HPDE6-E6E7 (cell line): ENCODE results near the gene CACFD1.
A peak's percentile ranks its signal among the peaks of the same experiment; 100 is the strongest.

Experiments
- DNase-seq: peaks from one replicate; pipeline ENCODE4 v3.0.0; 2011; ENCODE audit warnings: missing footprints; ENCODE audit errors: extremely low spot score

CACFD1 gene

DNA sequence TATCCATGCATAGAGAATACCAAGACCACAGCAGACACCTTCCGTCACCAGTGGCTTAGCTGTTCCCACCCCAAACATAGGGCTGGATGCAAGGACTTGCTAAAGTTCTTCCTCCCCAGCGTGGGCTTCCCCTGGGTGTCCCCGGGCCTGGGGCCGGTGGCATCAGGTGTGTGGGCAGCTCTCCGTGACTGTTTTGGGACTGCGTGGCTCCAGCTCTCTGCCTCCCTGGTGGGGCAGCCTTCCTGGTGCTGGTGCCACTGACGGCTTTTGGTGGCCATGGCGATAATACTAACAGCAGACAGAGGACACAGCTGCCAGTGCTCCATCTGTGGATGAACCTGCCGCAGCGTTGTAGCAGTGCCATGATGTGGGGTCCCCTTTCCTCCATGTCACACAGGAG lies 4.9 kb downstream of the CACFD1 start:
- no peak for DNase-seq

DNA sequence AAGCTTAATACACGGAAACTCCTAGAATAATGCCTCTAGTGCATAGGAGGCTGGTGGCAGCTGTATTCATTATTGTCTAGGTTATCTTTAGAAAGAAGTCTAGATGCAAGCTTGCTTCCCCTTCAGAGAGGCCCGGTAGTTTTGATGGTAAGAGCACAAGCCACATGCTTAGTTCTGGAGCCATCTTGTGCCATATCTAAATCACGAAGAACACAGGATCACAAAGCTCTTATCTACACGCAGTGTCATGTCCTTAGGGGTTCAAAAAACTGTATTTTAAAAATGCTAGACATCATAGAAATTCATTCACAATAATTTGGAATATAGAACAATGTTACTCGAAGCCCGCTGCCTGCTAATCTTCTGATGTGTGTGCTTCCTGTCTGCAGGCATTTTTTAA lies 6.2 kb downstream of the CACFD1 start:
- DNase-seq = no peak

DNA sequence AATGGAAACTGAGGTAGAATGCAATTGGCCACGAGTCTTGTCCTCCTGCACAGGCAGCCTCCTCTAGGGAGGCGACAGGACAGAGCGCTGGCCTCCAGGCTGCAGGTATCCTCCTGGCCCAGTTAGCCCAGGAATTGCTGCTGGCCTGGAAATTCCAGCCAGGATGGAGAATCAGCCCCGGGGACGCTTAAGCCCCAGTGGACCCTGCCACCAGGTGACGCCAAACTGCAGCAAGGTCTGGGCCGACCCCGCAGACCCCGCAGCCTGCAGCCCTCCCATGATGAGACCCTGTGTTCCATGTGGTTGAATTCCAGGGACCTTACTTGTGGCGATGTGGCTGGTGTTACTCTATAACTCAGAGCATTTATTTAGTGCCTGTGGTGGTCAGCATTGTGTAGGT lies 7.3 kb downstream of the CACFD1 start:
- DNase-seq = no peak

DNA sequence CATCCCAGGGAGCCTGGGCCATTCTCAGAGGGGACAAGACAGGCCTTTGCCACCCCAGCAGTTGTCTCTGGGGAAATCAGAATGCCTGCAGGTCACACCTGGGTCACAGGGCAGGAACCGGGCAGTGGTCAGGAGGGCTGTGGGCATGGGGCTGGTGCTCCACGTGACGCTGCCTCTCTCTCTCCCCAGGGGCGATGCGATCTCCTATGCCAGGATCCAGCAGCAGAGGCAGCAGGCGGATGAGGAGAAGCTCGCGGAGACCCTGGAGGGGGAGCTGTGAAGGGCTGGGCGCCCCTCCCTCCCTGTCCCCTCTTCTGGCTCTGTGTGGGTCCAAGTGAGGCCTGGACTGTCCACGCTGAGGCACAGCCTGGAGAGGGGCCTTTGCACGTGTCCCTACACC lies 8.6 kb downstream of the CACFD1 start:
- no peak for DNase-seq

DNA sequence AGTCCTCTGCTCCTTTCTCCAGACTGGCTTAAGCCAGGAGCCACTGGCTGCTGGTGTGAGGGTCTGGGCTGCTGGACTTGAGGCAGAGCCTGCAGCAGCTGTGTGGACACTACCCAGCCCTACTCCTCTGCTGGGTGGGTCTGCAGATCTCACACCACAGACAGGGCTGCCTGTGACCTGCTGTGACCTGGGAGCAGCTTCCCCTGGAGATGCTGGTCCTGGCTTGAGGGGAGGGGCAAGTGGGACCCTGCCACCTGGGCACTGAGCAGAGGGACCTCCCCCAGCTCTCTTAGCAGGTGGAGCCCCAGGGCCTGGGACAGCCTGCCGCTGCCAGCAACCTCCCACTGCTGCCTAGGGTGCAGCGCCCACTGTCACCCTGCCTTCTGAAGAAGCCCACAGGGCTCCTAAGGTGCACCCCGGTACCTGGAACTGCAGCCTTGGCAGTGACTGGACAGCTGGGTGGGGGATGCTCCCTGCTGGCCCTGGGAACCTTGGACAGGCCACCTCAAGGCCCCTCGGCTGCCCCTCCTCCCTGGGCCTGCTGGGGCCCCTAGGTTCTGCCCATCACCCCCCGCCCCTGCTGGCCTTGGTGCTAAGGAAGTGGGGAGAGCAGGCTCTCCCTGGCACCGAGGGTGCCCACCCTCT lies 9.1 kb downstream of the CACFD1 start:
- no peak for DNase-seq

DNA sequence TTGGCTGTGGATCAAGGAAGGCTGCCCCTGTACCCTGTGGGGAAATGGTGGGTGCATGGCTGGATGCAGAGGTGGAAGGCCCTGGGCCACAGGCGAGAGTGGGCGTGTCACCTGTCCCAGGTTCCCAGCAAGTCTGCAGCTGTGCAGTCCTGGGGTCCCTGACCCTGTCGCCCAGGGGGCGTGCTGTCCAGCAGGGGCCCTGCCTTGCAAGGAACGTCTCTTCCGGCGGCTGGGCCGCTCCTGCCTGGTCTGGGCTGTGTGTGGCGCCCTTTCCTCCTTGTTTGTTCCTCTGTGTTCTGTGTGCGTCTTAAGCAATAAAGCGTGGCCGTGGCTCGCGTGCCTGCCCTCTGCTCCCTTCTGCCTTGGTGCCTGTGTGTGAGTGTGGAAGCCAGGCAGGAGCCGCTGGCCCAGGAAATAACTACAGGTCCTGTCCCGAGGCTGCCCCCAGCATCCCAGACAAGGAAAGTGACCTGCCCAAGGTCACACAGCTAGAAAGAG lies 10.7 kb downstream of the CACFD1 start:
- no peak for DNase-seq

DNA sequence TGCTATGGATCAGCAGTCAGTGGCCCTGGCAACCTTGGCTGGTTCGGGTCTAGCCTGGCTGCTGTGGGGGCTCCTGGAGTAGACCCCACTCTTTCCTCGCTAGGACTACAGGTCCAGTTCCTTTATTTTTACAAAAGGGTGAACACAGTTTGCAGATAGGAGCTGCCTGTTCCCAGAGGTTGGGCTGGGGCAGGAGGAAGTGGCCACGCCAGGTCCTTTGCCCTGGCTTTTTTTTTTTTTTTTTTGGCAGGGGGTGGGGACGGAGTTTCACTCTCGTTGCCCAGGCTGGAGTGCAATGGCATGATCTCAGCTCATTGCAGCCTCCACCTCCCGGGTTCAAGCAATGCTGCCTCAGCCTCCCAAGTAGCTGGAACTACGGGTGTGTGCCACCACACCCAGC lies 11.2 kb downstream of the CACFD1 start:
- DNase-seq = no peak

DNA sequence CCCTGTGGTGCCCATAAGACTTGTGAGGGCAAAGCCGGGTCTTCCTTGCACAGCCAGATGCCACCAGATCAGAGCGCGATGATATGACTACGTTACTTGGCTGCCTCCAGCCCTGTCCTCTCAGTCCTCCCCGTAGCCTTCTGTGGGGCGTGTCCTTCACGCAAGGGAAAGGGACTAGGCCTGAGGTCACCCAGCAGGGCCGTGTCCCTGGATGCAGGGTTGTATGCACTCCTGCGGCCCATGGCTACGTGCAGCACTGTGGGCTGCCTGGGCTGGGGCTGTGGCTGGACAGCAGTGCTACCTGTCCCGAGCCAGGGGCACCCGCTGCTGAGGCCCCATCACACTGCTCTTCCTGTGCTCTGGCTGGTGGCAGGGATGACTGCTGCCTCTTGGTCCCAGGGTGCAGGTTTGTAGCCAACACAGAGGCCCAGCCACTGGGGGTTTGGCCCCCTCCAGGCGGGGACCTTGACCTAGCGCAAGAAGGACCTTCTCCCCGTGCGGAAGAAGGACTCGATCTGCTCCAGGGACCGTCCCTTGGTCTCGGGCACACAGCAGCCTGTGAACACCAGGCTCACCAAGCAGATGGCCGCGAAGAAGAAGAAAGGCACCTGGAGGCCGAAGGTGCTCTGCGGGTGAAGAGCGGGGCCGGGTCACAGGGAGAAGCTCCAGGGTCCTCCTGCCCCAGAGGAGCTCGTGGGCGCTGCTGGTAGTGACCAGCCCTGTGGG lies 11.9 kb downstream of the CACFD1 start:
- no peak for DNase-seq

DNA sequence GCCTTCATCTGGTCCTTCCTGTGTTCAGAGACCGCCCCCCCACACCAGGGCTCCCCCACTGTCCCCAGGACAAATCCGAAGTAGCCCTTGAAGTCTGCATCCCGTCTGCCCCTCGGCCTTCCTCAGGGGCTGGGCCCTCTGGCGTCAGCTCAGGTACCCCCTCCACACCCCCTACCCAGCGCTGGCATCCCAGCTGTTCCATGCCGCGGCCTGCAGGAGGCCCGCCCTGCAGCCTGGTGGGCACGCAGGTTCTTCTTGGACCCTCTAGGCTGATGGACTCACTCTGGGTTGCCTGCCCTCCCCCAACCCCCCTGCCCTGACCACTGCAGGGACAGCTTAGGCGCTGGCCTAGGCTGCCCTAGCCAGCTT lies 12.5 kb downstream of the CACFD1 start:
- no peak for DNase-seq

DNA sequence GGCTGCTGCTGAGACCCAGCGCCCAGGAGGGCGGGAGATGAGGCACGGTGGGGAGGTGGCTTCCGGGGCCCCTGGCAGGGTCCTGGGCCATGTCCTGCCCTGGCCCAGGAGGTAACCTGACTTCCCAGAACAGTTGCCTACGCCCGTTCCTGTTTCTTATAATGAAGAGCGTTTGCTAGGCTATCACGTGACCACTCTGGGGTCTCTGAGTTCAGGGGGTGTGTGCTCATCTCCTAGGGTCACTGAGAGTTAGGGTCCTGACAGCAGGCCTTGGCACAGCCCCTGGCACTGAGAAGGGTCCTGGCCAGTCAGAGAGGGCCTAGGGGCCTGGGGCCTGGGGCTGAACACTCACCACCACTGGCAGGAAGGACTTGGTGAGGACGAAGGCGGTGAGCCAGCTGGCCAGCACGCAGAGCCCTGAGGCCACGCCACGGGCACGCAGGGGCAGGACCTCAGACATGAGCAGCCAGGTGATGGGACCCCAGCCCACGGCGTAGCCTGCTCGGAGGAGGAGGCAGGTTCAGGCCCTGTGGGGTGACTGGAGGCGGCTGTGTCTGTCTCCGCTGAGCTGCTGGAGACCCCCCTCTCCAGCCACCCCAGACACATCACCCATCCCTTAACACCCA lies 13.1 kb downstream of the CACFD1 start:
- DNase-seq = no peak

DNA sequence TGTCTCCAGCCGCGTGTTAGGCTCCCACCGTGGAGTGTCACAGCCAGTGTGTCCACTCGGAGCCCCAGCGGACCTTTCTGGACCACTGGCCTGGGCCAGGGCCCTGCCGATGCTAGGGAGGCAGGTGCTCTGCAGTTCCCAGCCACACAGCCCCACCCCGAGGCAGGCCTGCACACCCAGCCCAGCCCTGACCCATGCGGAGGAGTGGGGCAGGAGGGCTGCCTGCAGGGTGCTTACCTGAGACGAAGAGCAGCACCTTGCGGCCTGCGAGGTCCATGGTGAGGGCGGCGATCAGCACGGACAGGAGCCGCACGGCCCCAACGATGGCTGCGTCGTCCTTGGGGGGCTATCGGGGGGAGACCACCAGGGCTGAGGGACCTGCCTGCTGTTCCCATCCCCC lies 14.0 kb downstream of the CACFD1 start:
- no peak for DNase-seq

DNA sequence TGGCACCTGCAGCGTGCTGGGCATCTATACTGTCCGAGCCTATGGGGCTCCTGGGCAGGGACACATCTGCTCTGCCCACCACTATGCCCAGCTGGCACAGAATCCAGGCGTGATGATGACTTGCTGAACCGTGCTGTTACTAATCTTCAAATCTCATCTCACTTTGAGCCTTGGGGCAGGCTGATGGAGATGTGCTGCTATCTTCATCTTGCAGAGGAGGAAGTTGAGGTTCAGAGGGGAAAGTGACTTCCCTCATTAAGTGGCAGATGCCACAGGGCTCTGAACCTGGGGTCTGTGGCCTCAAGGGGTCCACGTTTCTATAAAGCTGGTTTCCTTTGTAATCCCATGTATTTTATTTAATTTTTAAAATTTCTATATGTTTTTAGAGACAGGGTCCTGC lies 14.4 kb downstream of the CACFD1 start:
- no peak for DNase-seq

DNA sequence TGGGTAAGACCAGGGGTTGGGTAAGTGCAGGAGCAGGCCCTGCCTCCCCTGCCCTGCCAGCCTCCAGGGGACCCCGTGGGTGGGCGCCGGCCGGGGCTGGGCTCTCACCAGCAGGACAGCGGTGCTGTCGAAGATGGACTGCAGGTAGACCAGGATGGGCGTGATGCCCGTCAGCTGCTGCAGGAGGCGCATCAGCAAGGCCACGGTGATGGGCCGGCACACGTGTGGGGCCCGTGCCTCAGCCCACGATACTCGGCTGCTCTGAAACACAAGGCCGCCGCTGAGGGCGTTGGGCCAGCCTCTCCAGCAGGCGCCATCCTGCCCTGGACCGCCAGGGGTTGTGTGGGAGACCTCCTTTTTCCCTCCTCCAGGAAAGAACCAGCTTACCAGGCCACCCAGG lies 15.1 kb downstream of the CACFD1 start:
- no peak for DNase-seq

DNA sequence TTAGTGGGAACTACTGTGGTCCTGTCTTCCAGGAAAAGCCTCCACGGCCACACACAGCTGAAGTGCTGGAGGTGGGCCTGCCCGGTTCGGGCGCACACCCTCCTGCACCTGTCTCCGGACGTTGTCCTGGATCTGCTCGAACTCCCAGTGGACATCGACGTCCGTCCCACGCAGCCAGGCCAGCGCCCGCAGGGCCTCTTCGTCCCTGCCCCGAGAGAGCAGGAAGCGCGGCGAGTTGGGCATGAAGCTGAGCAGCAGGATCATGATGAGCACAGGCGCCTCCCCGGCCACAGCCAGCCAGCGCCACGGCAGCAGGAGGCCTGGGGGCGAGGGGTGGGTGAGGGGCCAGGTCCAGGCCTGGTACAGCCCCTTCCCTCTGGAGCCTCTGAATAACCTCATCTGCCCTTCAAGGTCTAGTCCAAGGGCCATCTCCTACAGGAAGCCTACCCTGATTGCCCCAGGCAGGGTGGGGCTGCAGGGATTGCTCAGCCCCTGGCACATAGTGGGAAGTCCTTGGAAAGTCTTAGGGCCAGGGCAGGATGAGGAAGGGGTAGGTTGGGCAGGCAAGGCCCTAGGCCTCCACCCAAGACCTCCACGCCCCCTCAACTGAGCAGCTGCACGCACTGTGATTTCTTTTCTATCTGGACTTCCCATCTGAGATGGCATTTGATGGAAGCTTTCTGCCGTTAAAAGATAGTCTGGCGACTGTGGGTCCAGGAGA lies 15.7 kb downstream of the CACFD1 start:
- DNase-seq = no peak

DNA sequence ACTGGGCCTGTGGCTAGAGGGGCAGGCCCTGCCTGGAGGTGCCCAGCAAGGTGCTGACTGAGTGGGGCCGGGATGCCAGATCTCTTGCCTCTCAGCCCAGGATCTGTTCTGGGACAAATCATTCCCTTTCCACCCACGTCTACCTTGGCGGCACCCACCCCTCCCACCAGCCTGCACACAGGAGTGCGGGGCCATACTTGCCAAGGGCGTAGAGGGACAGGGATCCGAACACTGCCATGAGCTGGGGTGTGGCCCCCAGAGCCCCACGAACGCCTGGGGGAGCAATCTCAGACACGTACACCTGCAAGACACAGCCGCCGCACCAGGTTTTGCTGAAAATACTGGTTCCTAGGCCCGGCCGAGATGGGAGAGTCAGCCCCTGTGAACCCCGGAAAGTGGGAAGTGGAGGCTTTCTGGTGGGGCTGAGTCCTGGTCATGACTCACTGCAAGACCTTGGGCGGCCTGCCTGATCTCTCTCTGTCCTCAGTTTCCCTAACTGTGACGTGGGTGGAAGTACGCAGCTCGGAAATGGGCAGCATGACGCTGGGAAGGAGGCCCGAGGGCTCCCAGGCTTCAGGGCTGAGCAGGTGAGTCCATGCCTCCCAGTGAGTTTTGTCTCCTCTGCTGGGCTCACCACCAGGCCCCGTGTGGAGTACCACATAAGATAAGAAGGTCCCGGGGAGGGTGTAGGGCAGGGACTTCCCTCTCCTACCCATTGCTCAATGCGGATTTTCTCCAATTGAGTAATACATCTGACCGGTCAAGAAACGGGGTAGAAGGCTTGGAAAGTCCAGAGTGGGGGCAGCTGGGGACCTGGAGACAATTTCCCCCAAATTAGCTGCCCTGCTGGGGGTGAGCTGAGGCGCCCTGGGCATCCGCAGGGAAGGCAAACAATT lies 16.5 kb downstream of the CACFD1 start:
- DNase-seq = no peak

DNA sequence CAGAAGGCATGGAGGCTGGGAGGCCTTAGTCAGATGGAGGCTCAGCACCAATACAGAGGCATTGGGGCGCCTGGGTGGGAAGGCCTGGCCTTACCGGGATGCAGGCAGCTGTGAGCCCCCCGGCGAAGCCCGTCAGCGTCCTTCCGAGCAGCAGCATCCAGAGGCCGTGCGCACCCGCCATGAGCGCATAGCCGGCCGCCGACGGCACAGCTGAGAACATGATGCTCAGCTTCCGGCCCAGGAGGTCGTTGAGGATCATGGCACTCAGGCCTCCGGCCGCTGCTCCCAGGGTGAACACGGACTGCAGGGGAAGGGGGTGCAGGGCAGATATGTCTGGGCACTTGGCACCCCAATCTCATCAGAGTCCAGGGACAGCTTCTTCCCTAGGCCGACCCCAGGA lies 17.2 kb downstream of the CACFD1 start:
- no peak for DNase-seq

DNA sequence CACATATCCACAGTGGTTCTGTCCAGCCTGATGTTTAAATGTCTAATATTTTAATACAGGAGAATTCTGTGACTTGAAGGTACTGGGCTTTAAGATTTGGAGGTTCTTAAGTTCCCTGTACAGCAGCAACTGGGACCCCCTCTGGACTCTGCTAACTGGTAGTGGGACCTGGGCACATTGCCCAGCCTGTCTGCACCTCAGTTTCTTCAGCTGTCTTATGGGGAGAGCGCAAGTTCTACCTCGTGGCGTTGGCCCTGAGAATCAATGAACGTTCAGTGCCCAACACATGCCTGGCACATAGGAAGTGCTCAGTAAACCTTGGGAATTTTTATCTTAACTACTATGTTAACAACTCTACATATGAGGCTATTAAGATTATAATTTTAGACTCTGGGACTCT lies 17.7 kb downstream of the CACFD1 start:
- DNase-seq = no peak

DNA sequence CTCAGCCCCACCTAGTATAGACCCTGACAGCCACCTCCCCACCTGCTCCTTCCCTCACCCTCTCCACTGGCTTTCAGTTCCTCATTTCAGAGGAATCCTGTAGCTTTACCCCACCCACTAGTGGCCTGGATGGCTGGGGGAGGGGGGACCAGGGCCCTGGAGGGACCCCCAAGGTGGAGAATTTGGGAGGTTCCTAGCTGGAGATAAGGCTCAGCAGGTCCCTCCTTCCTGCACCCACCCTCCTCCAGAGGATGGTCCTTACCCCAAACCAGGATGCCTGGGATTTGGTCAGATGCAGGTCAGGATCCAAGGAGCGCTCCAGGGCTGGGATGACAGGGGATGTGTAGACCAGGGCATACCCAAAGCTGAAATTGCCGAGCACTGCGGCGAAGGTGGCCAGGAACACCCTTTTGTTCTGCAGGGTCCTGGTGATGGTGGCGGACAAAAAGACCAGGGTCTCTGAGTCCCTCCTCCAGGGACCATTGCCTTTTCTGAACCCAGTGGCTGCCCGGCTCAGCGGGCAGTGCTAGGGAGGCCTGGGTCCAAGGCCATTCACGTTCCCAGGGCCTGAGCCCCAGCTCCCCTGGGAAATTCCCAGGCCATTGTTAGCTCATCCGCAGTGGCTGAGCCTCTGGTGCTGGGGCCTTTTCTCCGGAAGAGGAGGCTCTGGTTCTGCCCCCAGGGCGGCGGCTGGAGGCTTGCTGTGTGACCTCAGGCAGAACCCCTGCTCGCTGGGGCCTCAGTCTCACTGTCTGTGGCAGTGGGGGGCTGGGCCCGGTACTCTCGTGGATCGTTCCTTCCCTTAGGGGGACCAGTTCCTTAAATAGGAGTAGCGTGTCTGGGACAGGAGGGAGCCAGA lies 18.4 kb downstream of the CACFD1 start:
- no peak for DNase-seq

DNA sequence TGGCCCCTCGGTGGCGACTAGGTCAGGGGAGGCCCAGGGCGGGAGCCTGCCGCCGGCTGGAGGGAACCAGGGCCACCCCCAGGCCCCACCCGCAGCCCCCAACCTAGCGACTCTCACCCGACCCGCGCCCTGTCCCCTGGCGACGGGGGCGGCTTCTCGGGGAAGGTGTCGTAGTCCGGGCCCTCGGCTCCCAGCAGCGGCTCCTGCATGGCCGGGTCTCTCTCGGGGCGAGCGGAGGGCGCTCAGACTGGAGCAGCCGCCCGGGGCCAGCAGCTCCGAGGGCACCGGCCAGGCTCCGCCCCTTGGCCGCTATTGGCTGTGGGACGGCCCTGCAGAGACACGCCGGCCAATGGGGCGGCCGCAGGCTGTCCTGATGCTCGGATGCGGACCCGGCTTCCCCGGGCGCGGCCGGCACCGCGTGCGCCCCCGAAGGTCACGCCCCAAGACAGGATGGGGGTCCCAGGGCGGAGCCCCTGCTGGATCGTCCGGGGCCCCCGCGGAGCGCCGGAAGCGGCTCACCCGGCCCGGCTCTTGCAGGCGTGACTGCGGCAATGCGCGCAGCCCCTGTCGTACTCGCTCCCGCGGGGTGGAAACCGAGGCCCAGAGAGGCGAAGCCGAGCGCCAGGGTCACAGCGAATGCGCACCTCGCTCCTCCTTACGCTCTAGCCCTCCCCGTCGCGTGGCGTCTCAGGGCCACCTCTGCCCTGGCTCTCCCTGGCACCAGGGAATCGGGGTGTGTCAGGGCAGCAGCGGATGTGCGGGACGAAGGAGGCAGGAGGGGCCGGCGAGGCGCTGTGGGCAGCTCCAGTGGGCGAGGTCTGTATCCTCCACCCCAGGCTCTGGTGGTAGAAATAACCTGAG lies 19.3 kb downstream of the CACFD1 start, which contains the start of gene SLC2A6:
SLC2A6 (minus strand) TSS at position 249 of the 861 bp plus-strand sequence; CDS start at position 209, 40 bp downstream.
- peak; percentile 91 for DNase-seq
